Stimulated activated CD4-positive, alpha-beta T cell treated with anti-CD3 and anti-CD28 coated beads, Interleukin-1b, Interleukin-23, amount 100 ng/mL, for 24 hours (primary cell): ENCODE measurements around the gene KMT2A.
"Not testable (repeated sequence)": the region's sequence is repeated elsewhere in the genome, so short reads cannot be mapped to it uniquely, and the experiment has no call there.

Experiments
- DNase-seq, 4 experiments: peaks; one replicate each; pipeline ENCODE4 v3.0.0-alpha.2; 2020; ENCODE audit warnings: low read depth in 4 of 4, low spot score in 1 of 4

KMT2A gene

DNA sequence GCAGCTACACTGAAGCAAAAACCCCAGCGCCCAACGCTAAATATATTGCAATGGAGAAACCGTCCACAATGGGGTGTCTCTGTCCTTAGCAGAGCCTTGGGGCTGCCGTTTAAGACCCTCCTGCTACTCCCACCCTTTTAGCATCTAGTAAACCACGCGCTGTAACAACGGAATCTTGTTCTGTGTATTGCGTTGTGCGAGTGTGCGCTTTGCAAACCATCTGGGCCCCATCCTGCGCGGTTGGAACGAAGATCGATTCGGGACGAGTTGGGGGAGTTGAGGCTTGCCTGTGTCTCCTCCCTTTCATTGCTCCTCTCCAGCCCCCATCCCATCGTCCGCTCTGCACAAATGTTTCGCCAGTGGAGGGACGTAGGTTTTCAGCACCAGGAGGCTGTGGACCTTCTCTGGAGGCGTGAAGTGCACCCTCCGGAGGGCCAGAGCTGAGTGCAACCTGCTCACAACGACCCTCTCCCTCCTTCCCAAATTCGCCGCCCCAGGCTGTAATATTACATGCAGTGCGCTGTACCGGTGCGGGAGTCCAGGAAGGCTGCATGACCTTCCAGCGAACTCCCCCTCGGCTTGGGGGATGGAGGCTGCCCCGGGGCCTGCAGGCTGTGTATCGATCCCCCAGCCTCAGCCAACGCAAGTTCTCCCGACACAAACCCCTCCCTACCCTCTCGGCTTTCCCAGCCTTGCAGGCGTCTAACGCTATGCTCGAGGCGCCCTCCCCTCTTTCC lies 1.6 kb upstream of the KMT2A start:
- DNase-seq = peak in 1 of 4 experiments; percentile 32

DNA sequence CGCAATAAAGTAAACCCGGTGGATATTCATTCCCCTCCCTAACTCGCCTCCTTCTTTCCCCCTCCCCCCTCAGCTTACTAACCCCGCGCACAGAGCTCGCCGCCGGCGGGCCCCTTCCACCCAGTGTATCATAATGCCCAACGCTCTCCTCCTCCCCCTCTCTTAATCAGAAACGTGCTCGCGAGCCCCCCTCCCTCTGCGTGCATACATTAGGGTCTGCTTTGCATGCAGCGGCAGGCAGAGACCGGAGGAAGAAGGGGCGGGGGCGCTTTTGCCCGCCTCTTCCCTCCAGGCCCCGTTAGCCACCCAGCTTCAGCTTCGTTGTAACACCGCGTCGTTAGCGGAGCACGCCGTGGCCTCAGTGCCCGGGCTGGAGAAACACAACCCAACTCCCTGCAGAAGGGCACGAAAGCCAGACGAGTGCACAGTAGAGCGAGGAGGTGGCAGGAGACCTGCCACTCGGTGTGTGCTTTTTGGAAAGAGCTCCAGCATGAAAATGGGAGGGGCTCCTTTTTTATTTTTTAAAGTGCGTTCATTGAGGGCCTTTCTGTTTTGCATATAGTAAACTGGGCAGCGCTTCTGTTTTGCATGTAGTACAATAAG lies 901 bp upstream of the KMT2A start:
- DNase-seq = peak in 2 of 4 experiments; percentile 62 to 63

DNA sequence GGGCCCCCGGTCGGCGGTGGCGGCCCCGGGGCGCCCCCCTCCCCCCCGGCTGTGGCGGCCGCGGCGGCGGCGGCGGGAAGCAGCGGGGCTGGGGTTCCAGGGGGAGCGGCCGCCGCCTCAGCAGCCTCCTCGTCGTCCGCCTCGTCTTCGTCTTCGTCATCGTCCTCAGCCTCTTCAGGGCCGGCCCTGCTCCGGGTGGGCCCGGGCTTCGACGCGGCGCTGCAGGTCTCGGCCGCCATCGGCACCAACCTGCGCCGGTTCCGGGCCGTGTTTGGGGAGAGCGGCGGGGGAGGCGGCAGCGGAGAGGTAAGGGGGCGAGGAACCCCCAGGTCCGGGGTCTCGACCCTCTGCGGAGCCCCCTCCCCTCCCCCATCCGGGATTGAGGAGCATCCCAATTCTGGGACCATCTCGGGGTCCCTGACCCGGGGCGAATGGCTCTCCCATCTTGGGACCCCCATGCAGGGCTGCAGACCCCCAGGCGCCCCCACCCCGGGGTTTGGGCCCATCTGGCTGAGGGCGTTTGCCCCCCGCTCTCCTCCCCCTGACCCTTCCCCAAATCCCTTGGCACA lies 431 bp downstream of the KMT2A start:
- peak in 1 of 4 experiments; percentile 25 for DNase-seq

DNA sequence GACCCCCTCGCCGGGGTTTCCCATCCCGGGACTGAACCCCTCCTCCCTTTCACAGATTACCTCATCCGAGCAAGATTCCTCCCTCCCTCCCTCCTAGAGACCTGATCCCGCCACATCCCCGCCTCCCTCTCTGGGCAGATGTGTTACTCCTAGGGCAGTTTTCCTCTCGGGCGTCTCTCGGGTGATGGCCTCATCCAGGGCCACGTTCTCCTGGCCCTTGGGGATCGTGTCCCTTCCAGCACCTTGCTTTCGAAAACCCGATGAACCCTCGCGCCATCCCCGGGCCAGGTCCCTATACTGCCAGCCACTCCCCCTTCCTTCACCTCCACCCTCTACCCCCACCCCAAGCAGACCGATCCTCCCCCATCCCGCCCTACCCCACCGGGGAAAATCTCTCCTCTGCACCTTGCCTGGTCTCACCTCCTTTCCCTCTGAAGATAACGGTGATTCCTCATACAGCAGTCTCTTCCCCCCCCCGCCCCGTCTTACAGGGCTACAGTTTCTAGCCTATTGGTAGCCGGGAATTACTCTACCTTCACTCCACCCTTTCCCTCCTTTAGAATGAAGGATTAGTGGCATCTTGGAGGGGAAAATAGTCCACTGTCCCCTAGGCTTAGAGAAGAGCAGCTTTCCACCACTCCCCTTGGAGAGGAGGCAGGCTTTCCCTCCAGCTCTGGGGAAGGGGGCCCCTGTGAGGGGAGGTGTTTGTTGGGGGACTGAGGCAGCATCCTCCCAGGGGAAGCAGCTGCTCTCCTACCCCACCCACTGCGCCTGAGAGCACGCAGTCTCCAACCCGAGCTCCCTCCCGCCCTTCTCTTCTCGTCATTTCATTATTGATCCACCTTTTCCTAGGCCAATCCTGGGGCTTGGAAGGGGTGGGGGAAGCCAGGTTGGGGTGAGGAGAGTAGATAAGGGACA lies 1.2 kb downstream of the KMT2A start:
- DNase-seq = peak in 2 of 4 experiments; percentile 30 to 32

DNA sequence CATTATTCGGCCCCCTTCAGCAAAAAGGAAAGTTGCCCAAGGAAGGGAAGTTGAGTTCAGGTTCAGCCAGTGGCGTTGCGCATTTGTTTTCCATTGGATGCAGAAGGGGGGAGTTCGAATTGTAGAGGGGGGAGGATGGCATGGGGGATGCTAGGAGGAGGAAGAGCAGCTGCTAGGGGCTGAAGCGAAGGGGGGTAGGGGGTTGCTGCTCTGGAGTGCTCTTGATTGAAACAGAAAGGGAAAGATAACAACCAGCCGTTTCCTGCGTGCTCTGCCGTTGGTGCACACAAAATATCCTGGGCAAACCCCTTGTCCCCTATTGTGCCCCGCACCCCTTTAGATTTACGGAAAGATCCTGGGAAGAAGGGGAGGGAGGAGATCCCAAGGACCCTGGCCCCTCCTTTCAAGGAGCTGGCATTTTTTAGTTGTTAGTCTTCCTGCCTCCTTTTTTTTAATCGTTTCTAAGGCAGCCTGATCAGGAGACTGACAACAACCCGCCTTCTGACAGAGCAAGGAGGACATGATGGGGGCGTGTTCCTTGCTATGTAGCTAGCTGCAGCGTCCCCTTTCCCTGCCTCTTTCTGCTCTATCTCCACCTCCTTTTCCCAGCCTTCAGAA lies 2.1 kb downstream of the KMT2A start:
- DNase-seq = peak in 1 of 4 experiments; percentile 28

DNA sequence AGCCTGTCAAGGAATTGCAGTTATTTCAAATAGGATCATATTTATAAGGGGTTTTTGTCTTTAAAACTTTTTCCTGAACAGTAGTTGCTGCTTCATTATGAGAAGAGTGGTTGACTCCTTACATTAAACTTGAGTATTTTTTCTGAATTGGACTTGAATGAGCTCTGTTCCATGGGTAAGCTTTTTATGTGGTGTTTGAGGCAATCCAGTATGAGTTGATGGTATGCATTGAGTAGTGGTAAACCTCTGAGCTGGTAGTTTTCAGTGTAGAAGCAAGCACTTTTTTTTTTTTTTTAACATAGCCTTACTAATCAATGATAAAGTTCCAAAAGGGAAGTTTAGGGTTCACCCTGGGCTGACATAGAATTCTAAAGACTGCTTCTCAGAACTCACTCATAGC lies 3.4 kb downstream of the KMT2A start:
- no peak for DNase-seq

DNA sequence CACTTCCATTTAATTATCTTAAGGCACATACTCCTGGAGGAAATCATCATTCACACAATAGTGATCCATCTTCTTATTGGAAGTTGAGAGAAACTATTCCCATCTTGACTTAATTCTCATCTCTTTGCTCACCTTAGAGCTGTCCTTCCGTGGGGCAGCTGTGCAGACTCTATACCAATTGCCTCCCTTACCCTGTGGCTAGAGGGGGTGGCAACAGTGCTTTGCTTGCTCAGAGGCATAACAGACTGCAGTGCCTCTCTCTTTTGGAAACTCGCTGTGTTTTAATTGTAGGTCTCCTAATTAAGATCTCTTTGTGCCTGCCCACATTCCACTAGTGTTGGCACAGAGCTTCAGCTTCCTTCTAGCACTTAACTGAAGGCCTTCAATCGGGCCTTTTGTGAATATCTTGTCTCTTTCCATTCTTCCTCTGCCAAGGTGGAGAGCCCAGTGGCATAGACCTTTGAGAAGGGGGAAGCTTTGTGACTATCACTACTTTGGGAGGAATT lies 5.5 kb downstream of the KMT2A start:
- DNase-seq = no peak

DNA sequence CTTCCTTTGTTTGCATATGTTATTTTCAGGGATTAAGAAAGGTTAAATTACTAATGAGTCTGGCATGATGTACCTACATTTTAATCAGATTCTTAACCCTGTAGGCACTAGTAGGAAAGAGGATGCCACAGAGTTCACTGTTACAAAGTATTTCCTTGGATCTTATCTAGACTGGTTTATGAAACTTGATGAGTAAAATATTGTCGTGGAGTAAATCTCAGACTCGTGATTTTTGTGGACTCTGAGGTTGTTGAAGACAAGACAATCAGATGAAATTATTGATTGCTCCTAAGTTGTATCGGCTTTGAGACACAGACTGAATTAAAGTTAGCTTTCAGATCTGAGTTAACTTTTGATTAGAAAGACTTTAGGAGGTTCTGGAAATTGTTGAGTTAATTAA lies 6.0 kb downstream of the KMT2A start:
- no peak for DNase-seq

DNA sequence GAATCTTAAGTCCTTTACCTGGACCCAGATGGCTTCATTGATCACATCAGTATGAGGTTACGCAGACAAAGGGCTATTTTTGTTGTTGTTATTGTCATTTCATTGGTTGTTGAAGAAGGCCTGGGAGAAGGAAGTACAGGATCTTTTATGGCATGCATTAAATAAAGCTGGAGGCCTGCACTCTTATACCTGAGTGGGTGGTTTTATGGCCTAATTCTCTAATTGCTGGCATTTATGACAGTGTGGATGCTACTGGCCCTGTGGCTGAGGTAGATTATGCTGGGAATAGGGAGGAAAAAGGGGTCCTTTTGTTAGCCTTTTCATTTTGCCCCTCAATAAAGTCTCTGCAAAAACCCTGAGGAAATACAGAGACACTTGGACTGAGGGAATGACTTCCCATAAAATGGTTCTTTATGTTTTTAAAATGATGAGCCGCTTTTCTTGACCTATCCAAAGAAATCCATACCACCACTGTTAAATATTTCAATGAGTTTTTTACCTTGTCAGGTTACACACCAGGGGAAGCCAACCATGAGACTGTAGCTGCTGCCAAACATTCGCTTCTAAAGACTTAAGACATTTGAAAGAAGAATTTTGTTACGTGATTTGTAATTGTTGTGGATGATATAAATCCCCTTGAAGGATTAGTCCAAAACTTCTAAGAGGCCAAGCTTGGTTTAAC lies 6.8 kb downstream of the KMT2A start:
- no peak for DNase-seq

DNA sequence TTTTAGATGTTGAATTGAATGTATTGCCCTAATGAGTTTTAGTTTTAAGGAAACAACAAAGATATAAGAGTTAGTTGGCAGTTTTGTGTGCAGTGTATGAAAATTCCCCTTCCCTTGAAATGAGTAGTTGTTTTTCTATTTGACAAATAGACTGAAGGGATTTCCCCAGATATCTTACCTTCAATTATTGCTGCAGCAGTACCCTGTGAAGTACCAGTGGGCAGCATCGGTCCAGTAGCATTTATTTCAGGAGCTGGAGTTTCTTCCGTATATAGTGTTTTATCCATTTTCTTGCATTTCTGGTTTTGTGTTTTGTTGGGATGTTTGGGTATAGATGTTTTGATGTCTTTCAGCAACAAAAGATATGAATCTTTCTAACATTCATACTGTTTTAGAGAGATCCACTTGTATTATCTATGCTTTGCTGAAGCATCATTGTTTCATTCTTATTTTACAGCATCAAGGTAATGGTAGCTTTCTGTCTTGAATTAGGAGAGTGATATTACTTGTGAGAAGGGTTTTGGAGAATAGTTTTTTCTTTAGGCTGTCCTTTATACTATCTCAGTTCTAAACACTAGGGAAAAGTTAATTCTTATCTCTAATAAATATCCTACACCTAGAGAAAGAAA lies 7.4 kb downstream of the KMT2A start:
- no peak for DNase-seq

DNA sequence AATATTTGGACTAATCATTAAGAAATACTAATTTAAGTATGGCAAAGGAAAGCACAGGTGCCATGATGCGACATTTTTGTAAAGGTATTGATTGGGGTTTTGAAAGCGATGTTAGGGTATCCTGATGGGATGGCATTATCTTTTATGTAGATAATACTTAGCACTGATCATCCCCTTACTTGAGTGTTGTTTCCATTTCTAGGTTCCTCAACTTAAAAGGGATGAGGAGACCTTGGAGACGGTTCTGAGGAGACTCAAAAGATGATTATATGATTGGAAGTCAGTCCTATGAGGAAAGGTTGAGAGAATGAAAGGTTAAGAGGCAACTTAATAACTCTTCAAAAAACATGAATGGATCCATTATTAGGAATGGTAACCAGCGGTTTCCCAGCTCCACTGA lies 11.1 kb downstream of the KMT2A start:
- no peak for DNase-seq

DNA sequence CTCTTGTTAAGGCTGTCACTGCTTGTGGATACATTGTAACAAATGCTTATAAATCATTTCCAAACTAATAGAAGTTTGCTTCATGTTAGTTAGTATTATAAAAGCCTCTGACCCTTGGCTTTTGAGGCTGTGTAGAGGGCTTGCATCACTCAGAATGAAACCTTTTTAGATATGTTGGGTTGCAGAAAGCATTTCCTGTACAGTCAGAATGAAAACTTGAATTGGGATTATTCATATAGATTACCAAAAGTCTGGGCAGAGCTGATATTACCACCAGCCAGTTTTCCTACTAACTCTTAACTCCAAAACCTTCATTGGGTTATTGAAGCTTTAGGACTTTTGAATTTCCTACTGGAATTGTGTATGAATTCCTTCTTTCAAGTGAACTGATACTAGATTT lies 12.0 kb downstream of the KMT2A start:
- no peak for DNase-seq

DNA sequence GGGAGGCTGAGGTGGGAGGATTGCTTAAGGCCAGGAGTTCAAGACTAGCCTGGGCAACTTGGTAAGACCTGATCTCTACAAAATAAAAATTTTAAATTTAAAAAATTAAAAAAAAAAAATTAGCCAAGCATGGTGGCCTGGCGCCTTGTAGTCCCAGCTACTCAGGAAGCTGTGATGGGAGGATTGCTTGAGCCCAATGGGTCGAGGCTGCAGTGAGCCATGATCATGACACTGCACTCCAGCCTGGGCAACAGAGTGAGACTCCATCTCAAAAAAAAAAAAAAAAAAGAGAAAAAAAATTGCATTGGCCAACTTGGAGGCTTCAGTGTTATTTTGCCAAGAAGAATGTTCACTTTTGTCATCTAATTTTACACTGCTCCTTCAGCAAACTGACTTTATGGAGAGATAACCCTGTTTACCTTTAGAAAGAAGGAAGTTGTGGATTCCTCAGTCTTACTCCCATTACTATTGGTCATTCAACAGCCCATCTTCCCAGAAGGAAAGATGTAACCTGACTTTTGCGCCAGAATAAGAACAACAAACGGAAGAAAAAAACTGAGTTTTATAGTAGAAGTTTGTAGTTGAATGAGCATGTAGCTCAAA lies 13.1 kb downstream of the KMT2A start:
- DNase-seq = no peak

DNA sequence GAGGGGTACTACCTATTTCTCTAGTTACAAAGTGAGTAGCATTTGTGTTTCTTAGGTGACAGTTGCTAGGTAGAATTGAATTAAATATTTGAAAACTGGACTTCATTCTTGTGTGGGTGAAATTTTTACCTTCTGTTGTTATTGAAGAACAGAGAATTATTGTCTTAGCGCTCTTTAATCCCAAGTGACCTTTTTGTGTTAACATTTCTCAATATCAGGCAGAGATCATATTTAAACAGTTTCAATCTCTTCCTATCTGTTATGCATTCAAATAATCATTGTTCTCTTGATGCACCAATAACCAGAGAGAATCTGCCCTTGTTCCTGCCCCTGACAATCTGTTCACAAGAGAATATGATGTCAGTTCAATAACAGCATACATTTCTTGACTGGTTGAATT lies 14.2 kb downstream of the KMT2A start:
- no peak for DNase-seq

DNA sequence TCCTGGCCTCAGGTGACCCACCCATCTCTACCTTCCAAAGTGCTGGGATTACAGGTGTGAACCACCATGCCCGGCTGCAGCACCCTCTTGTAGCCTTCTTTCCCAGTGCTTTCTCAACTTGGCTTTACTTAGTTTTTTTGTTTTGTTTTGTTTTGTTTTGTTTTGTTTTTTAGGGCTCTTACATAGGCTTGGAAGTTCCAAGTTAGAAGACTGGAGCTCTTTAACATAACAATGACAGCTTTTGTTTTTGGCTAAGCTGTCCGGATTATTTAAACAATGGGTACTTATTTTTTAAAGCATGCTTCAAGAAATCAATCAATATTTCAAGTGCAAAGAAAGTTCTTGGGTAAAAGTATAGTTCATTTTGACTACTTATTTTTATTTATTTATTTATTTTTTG lies 25.9 kb downstream of the KMT2A start:
- no peak for DNase-seq

DNA sequence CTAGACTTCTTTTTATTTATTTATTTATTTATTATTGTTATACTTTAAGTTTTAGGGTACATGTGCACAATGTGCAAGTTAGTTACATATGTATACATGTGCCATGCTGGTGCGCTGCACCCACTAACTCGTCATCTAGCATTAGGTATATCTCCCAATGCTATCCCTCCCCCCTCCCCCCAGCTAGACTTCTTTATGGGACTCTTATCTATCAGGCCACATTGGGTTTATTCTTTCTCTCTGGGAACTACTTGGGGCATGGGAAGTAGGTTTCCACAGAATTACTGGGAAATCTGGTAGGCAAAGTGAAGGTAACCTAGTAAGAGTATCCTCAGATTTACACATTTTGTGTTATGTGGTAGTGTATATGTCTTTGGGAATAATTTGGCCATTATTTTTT lies 32.7 kb downstream of the KMT2A start:
- not testable (repeated sequence) for DNase-seq

DNA sequence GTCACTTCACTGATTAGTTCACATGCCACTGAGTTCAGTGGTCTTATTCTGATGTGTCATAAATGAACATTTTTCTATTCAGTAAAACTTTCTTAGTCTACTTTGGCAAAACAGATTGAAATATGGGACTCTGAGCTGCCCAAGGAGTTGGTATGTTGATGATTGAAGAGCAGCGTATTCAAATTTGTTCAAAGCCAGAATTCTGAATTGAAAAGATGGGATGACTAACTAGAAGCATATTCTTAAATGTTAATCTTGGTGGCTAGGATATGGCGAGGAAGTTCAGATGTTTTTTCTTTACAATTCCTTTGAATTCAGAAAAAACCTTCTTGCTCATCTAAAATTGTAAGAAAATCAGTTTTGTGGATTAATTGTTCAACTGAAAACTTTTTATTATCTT lies 34.7 kb downstream of the KMT2A start:
- DNase-seq = no peak

DNA sequence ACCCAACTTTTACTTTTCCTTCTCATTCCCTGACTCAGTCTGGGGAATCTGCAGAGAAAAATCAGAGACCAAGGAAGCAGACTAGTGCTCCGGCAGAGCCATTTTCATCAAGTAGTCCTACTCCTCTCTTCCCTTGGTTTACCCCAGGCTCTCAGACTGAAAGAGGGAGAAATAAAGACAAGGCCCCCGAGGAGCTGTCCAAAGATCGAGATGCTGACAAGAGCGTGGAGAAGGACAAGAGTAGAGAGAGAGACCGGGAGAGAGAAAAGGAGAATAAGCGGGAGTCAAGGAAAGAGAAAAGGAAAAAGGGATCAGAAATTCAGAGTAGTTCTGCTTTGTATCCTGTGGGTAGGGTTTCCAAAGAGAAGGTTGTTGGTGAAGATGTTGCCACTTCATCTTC lies 37.2 kb downstream of the KMT2A start:
- no peak for DNase-seq

DNA sequence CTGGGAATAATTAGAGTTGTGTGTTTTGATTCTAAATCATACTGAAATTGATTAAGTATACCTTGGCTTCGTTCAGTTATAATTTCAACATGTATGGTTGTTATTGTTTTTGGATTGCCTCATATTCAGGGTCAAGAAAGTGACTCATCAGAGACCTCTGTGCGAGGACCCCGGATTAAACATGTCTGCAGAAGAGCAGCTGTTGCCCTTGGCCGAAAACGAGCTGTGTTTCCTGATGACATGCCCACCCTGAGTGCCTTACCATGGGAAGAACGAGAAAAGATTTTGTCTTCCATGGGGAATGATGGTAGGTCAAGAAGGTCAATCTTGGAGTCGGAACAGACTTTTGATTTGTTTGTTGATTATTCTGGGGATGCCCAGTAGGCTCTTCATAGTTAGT lies 40.4 kb downstream of the KMT2A start:
- DNase-seq = no peak

DNA sequence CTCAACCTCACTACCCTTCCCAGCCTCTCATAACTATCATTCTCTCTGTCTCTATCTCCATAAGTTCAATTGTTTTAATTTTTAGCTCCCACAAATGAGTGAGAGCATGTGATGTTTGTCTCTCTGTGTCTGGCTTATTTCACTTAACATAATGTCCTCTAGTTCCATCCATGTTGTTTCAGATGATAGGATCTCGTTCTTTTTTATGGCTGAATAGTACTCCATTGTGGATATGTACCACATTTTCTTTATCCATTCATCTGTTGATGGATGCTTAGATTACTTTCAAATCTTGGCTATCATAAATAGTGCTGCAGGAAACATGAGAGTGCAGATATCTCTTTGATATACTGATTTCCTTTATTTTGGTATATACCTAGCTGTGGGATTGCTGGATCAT lies 44.9 kb downstream of the KMT2A start:
- not testable (repeated sequence) for DNase-seq
